Measurements from ENCODE around the gene TMEM134.
"Not testable (repeated sequence)": the region's sequence is repeated elsewhere in the genome, so short reads cannot be mapped to it uniquely, and the experiment has no call there.

TMEM134 gene

GRCh38 chr11:67438158-67438902, 30.7 kb downstream of the TMEM134 start:
- no peak for DNase-seq (ENCODE audit: low read depth)

GRCh38 chr11:67437809-67438157, 31.3 kb downstream of the TMEM134 start:
- no peak for DNase-seq (ENCODE audit: low read depth)

- peak; percentile 91 for DNase-seq (ENCODE audit: low read depth)
Observed at GRCh38 chr11:67437082-67437808, 31.8 kb downstream of the TMEM134 start, which contains the start of gene PTPRCAP. Gene PTPRCAP, minus strand, starts transcription at chr11:67437682. Its CDS starts 63 bp downstream, at chr11:67437619.

GRCh38 chr11:67436459-67437081, 32.5 kb downstream of the TMEM134 start:
- DNase-seq (ENCODE audit: low read depth): no peak

- DNase-seq (ENCODE audit: low read depth): no peak
Observed at GRCh38 chr11:67435727-67436458, 33.2 kb downstream of the TMEM134 start.

GRCh38 chr11:67435031-67435726, 33.9 kb downstream of the TMEM134 start:
- no peak for DNase-seq (ENCODE audit: low read depth)

GRCh38 chr11:67434395-67434881, 34.6 kb downstream of the TMEM134 start:
- DNase-seq (ENCODE audit: low read depth): no peak

- DNase-seq (ENCODE audit: low read depth): no peak
Observed at GRCh38 chr11:67433536-67434394, 35.3 kb downstream of the TMEM134 start.

GRCh38 chr11:67432655-67433349, 36.2 kb downstream of the TMEM134 start:
- no peak for DNase-seq (ENCODE audit: low read depth)

GRCh38 chr11:67431346-67432249, 37.5 kb downstream of the TMEM134 start:
- no peak for DNase-seq (ENCODE audit: low read depth)

- no peak for DNase-seq (ENCODE audit: low read depth)
Observed at GRCh38 chr11:67429722-67430121, 39.3 kb downstream of the TMEM134 start.

- no peak for DNase-seq (ENCODE audit: low read depth)
Observed at GRCh38 chr11:67429038-67429668, 39.9 kb downstream of the TMEM134 start.

GRCh38 chr11:67428052-67429001, 40.7 kb downstream of the TMEM134 start, which contains the start of gene RPS6KB2:
Gene RPS6KB2, plus strand, starts transcription at chr11:67428494. Its CDS starts 52 bp downstream, at chr11:67428546.
- peak; percentile 98 for DNase-seq (ENCODE audit: low read depth)

GRCh38 chr11:67427364-67427859, 41.6 kb downstream of the TMEM134 start:
- DNase-seq (ENCODE audit: low read depth): not testable (repeated sequence)

- no peak for DNase-seq (ENCODE audit: low read depth)
Observed at GRCh38 chr11:67423891-67424613, 45.0 kb downstream of the TMEM134 start.

- no peak for DNase-seq (ENCODE audit: low read depth)
Observed at GRCh38 chr11:67423466-67423865, 45.6 kb downstream of the TMEM134 start.

Data from CMK (cell line).